Left renal cortex interstitium (tissue), 4 donors: Measurements from ENCODE around the gene RNF180. TPM values are rescaled to one million over a fixed set of nuclear protein-coding genes. Genes with fewer than 3 reads are reported as not detected.

ENCODE experiments used
- DNase-seq, 4 donors: peaks; one replicate each; pipeline ENCODE4 v3.0.0-alpha.2; 2013; ENCODE audit warnings: low read depth in 4 of 4, low spot score in 2 of 4, missing footprints in 1 of 4
- polyA plus RNA-seq, 4 donors: library from polyadenylated mRNA; unstranded; fragments of 120-200 nt; gene quantifications; one replicate each; pipeline ENCODE4 v1.2.1, GENCODE V29; 2013; ENCODE audit not compliant: insufficient read length in 4 of 4

Gene RNF180, protein sequence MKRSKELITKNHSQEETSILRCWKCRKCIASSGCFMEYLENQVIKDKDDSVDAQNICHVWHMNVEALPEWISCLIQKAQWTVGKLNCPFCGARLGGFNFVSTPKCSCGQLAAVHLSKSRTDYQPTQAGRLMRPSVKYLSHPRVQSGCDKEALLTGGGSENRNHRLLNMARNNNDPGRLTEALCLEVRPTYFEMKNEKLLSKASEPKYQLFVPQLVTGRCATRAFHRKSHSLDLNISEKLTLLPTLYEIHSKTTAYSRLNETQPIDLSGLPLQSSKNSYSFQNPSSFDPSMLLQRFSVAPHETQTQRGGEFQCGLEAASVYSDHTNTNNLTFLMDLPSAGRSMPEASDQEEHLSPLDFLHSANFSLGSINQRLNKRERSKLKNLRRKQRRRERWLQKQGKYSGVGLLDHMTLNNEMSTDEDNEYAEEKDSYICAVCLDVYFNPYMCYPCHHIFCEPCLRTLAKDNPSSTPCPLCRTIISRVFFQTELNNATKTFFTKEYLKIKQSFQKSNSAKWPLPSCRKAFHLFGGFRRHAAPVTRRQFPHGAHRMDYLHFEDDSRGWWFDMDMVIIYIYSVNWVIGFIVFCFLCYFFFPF
- polyA plus RNA-seq: 10 to 100 TPM in 2 of 4 donors, 1 to 10 TPM in 2; 9.4 to 11.6 (median 10.2) TPM

DNA sequence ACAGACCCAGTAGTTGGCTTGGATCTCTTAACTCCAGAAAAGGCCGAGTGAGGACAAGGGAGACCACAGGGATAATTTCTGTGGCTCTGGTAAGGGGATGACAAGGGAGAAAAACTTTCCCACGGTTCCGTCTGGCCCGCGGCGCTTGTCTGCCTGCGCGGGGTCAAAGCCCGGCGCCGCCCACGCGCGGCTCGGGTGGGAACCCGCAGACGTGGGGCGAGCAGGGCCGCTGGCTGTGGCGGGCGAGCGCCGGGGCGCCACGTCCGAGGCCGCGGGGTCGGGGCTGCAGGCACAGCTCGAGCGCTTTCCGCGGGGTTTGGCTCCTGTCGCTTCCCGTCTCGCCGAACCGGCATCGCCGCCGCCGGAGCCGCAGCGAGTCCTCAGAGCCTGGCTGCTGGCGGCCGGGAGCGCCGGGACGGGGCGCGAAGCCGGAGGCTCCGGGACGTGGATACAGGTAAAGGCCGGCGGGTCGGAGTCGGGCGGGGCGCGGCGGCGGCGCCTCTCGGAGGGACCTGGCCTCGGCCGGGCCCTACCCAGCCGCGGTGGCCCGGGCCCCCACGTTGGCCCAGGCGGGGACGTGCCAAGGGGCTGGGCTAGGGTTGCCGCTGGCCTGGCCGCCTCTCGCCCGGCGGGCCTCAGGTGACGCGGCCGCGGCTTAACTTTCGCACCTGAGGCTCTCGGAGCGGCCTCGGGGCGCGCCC is at the start of gene RNF180:
Gene RNF180, plus strand, starts transcription at position 344 of the 701 bp plus-strand sequence. CDS start 34,965 bp downstream, outside the sequence.
- peak in 2 of 4 donors; percentile 24 to 40 for DNase-seq

DNA sequence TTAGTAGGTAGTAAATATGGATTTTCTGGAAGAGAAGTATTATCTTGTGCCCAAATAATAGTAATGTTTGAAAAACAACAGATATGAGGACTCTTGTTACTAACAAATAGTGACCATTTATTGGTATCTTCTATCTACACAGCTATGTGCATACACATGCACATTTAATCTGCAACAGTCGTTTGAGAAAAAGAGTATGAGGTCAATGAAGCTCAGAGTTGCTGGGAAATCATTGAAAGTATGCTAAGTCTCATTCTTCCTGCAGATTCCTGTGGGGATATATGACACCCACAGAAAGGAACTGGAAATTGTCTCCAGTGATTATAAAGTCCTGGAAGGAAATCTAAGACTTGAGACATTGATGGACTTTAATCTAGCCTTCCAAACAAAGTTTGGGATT is 40.1 kb upstream of the RNF180 start:
- DNase-seq: no peak

- DNase-seq: no peak
These were observed 39.4 kb upstream of the RNF180 start for GRCh38 chr5:64126202-64126741.

DNA sequence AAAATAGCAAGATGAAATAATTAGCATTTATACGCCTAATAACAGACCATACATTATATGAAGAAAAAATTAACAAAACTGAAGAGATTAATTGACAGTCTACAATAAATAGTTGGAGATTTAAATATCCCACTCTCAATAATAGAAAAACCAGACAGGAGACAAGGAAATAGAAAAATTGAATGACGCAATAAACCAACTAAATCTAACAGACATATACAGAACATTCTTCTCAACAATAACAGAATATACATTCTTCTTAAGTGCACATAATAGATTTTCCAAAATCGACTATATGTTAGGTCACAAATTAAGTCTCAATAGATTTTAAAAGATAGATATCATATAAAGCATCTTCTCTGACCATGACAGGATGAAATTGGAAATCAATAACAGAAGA is 25.6 kb upstream of the RNF180 start:
- DNase-seq: no peak

- no peak for DNase-seq
These were observed 21.0 kb upstream of the RNF180 start for GRCh38 chr5:64144425-64145215.

DNA sequence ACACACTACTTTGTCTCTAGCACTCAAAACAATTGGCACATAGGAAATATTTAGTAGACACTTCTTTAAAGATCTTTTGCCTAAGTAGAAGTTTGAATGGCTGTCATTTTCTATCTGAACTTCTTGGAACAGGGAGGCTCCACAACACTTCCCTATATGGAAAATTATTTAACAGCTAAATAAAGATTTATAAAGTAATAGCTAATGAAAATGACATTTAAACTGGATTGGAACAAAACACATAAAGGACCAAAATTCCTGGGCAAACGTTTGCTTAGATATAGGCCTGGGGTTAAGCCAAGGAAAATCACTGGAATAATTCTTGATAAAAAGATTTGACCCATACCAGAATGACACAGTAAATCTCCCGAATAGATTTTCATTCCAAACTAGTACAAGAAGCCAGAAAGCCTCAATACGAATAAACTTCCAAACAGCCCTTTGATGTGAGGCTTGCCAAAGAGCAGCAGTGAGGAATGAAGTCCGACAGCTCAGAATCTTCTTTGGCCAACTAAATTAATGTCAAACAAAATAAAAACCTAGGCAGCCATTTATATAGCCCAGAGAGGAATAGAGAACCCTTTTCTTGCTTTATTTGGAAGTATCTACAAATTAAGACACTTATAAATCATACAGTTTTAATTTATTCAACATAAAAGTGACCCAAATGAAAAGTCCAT is 20.3 kb upstream of the RNF180 start:
- DNase-seq: no peak

DNA sequence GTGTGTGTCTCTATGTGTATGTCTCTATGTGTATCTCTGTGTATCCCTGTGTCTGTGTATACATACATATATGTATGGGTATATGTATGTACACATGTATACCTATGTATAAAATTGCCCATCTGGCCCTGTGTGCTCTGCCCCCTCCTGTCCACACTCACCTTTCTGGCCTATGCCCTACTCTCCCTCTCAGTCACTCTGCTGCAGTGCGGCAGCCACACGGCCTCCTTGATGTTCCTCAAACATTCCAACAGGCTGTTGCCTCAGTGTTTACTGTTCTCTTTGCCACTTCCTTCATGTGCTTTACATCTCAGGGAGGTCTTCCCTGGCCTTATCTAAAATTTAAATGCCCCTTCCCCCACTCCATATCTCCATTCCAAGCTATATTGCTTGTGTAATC is 18.3 kb upstream of the RNF180 start:
- no peak for DNase-seq

DNA sequence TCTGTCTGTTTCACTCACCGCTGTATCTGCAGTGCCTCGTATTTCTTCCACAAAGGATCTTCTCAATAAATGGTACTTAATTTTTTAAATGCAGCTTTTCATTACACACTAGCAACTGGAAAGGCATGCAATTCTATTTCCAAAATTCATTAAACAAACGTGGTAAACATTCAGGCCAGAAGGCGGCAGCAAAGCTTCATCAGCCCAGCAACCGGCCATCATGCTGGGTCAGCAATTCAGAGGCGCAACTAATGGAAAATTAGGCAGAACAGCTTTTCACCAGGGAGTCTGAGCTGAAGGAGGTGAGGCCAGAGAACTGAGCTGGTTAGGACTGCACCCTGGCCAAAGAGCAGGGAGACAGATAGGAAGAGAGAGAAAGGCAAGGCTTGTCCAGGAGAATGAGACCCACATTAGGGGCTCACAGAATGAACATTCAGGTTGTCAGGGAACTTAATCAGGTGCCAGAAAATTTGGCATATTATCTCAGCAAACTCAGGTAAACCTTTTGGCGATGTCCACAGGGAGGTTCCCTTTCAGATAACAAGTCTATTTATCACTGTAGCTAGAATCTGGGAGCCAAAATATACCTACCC is 17.7 kb upstream of the RNF180 start:
- DNase-seq: peak in 2 of 4 donors; percentile 29 to 31

DNA sequence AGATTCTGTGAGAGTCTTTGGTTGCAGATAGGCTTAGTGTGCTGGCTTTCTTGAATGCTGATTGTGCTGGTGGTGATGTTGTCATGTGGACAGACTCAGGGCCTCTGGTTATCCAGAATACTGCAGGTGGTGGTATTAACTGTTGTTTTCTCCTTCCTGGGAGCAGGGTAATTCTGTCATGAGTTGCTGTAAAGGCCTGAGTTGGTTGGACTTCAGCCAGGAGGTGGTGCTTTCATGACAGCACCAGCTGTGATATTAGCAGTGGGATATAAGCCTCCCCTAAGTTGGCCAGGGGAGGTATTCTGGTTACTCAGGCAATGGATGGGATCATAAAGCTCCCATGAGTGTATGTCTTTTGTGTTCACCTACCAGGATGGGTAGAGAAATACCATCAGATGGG is 16.4 kb upstream of the RNF180 start:
- DNase-seq: no peak

DNA sequence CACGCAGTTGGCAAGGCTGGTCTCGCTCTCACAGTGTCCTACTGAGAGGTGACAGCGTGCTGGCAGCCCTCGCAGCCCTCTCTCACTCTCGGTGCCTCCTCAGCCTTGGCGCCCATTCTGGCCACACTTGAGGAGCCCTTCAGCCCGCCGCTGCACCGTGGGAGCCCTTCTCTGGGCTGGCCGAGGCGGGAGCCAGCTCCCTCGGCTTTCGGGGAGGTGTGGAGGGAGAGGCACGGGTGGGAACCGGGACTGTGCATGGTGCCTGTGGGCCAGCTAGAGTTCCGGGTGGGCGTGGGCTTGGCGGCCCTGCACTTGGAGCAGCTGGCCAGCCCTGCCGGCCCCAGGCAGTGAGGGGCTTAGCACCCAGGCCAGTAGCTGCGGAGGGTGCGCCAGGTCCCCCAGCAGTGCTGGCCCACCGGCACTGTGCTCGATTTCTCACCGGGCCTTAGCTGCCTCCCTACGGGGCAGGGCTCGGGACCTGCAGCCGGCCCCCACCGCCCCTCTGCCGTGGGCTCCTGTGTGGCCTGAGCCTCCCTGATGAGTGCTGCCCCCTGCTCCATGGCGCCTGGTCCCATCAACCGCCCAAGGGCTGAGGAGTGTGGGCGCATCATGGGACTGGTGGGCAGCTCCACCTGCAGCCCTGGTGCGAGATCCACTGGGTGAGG is 15.7 kb upstream of the RNF180 start:
- DNase-seq: no peak

DNA sequence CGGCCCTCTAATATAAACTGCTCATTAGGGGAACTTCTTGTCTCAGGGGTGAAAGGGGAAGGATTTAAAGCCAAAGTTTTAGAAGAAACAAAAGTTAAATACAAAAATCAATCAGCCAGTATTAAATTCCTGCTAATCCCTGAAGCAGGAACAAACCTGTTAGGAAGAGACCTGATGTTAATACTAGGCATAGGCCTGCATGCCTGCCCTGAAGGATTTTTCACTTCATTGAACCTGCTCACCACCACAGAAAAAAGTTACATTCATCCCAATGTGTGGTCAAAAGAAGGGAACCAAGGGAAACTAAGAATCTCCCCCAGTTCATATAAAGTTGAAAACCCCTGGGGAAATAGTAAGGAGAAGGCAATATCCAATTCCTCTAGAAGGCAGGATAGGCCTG is 9.4 kb upstream of the RNF180 start:
- no peak for DNase-seq

- DNase-seq: no peak
These were observed 6.8 kb upstream of the RNF180 start for GRCh38 chr5:64158827-64159226.

DNA sequence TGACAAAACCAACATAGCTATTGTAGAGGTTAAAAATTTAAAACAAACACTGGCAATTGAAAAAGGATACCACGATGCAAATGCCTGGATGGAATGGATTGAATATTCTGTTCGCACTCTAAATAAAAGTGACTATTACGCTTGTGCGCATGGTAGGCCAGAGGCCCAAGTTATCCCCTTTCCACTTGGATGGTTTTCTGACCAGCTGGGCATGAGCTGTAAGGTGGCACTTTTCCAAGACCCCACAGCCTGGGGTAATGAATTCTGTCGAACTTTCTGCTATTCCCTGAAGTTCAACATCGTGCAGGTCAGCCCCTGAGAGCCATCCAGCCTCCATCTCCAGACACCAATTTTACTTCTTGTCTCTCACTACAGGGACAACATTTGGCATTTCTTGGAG is 5.4 kb upstream of the RNF180 start:
- DNase-seq: no peak

GRCh38 chr5:64161420-64161819 is 4.2 kb upstream of the RNF180 start:
- DNase-seq: no peak

DNA sequence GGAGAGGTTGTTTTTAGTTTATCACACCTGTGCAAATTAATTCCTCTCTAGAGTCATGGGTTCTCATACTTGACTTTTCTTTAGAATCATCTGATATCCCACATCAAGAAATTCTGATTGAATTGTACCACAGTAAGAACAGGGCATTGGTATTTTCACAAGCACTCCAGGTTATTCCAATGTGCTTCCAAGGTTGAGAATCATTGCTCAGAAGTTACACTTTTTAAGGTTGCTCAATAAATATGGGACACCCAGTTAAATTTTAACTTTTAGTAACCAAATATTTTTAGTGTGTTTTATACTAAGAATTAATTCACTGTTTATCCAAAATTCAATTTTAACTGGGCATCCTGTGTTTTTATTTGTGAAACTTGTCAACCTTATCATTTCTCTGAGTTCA is 2.5 kb upstream of the RNF180 start:
- DNase-seq: no peak

DNA sequence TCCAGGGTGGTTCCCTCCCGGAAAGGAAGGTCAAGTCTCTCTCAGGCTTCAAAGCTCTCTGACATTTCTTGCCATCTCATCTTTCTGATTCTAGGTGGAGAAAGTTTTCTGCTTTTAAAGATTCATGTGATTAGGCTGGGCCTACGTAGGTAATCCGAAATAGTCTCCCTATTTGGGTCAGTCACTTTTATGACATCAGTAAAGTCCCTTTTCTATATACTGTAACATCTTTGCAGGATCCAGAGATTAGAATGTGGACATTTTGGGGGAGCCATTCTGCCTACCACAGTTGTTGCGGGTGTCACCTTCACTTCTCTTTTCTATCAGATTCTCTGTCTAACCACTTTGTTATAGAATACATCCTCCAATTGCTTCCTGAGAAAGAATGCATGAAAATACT is 1.9 kb upstream of the RNF180 start:
- DNase-seq: no peak

DNA sequence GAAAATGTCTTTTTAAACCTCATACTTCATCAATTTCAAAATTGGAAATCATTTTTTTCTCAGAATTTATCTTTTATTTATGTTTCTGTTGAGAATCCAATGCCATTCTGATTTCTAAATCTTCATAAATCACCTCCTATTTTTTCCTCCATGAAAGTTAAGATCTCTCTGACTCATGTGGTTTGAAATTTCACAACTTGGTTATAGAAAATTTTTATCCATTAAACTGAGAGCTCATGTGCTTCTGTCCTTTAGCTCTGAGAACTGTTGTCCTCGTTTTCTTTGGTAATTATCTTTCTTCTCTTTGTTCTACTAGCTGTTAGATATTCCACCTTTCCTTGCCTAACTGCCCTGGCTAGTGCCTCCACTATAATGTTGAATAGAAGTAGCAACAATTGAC is 1.5 kb upstream of the RNF180 start:
- no peak for DNase-seq

- peak in 1 of 4 donors; percentile 49 for DNase-seq
These were observed 513 bp upstream of the RNF180 start for GRCh38 chr5:64165160-64165499.
